Measurements from ENCODE around the gene PGBD1.
A peak's percentile ranks its signal among the peaks of the same experiment; 100 is the strongest.

PGBD1 gene, protein sequence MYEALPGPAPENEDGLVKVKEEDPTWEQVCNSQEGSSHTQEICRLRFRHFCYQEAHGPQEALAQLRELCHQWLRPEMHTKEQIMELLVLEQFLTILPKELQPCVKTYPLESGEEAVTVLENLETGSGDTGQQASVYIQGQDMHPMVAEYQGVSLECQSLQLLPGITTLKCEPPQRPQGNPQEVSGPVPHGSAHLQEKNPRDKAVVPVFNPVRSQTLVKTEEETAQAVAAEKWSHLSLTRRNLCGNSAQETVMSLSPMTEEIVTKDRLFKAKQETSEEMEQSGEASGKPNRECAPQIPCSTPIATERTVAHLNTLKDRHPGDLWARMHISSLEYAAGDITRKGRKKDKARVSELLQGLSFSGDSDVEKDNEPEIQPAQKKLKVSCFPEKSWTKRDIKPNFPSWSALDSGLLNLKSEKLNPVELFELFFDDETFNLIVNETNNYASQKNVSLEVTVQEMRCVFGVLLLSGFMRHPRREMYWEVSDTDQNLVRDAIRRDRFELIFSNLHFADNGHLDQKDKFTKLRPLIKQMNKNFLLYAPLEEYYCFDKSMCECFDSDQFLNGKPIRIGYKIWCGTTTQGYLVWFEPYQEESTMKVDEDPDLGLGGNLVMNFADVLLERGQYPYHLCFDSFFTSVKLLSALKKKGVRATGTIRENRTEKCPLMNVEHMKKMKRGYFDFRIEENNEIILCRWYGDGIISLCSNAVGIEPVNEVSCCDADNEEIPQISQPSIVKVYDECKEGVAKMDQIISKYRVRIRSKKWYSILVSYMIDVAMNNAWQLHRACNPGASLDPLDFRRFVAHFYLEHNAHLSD

DNA sequence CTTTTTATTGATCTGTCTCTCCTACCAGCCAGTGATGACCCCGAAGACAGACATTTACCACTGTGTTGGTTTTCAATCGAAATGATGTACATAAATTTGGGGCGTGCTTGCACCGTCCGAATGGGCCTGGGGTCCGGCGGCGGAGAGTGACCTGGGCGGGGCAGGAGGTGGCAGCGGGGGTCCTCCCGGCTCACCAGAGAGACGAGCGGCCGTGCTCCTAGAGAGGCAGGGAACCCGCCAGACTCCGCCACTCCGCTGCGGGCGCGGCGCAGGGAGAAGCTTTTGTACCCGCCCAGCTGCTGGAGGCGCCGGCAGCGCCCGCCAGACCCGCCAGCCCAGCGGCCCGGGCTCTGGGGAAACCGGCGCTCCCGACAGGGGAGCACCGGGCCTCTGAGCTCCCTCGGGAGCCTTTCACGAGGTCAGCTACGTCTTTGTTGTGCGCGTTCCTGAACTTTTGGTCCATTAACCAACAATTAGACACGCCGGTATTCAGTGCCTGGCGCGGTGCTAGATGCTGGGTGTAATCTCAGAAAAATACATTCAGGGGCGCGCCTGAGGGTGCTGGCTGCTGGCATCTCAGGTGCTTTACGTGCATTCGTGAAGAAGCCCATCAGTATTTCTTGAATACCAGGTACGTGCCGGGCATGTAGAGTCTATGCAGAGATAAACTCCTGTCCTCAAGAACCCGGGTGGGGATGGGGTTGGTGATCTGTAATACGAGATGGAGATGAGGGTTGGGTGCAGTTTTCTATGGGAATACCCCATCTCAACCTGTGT is at the start of gene PGBD1:
TSS of gene PGBD1 (plus strand) at position 285 of the 777 bp plus-strand sequence. CDS start 2,242 bp downstream, outside the sequence.
- DNase-seq, result peak; percentile 65 to 68

DNA sequence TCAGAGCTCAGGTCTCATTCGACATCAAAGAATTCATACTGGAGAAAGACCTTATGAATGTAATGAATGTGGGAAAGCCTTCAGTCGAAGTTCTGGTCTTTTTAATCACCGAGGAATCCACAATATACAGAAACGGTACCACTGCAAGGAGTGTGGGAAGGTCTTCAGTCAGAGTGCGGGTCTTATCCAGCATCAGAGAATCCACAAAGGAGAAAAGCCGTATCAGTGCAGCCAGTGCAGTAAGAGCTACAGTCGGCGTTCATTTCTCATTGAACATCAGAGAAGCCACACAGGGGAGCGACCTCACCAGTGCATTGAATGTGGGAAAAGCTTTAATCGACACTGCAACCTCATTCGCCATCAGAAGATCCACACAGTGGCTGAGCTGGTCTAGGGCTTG is 48.6 kb upstream of the PGBD1 start:
- no peak for DNase-seq

DNA sequence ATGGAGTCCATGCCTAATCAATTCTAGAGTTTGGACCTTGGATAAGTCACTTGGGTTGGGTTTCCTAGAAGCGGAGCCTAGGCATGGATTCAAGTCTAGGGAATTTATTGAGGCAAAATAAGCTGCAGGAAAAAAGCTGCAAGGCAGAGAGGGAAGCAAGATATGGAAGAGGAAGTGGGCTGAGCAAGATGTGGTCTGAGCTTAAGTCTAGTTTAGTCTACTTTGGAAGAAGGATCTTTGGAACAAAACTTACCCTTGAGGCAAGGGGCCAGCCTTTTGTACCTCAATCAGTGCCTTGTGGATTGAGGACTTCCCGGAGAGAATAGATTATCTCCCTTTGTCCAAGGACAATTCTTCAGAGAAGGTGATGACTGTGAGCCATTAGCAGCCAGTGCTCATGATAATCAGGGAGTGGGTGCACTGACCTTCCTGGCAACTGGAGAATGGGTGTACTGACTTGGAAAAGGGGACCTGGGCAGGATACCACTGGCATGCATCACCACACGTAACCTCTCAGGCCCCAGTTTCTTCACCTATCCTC is 45.4 kb upstream of the PGBD1 start:
- DNase-seq, result no peak

DNA sequence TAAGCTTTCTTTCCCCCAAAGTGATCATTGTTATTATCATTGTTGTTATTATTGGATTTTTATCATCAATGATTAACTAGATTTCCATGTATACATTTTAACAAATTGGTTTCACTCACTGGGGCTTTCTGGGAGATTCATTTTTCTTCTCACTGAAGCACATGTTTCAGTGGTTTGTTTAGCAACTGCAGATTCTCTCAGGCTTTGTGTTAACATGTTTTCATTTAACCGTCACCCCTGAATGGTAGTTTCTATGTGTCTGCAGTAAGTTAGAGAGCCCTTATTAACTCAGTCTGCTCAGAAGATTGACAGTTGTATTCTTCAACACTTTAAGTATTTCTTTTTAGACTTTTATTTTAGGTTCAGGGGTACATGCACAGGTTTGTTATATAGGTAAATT is 41.7 kb upstream of the PGBD1 start:
- no peak for DNase-seq

DNA sequence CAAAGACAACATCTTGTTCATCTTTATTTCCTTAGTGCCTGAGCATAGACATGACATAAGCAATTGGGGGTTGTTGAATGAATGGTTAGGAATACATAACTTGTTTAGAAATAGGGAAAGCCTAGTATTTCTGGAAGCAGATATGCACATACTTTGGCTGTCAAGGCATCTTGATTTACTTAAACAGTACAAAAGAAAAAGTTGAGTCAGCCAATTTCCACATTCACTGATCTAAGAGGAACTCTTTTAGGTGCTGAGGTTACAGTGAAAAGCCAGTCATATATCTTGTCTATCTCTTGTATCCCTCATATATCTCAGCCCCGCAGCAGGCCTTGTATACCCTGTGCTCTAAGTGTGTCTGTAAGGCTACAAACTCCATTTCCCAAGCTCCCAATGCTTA is 40.9 kb upstream of the PGBD1 start:
- DNase-seq, result no peak

DNA sequence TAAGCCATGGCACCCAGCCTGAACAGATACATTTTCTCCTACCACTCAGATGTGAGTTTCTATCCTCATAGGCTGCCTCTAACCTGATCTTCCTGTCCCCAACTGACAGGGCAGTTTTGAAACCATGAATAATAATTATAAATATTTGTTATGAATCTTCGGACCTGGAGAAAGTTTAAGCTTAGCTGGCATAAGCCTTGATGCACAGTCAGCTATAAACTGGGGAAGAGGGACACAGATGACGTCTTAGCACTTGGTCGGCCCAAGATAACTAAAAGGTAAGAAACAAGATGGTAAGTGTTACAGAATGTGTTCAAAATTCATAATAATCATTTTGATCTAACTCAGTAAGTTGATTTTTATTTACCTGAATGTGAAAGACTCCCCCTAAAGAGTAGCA is 37.4 kb upstream of the PGBD1 start:
- no peak for DNase-seq

DNA sequence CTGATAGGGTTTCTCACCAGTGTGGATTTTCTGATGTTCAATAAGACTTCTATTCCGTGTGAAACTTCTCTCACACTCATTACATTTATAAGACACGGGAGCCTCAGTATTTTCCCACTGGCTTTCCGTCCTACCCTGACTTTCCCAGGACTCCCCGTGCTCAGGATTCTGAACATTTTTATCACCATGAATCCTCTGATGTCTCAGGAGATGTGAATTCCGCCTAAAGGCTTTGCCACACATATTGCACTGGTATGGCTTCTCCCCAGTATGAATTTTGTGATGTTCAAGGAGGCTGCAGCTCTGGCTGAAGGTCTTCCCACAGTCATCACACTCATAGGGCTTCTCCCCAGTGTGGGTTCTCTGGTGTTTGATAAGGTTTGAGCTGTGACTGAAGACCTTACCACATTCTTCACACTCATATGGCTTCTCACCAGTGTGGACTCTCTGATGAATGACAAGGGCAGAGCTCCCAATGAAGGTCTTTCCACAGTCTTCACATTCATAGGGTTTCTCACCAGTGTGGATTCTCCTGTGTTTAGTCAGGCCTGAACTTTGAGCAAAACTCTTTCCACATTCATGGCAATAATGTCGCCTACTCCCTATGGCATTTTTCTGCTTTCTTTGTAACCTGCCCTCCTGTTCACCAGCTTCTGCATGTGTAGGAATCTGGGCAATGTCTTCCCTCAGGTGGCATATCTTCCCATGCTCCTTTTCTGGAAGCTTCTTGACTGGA is 36.0 kb upstream of the PGBD1 start:
- no peak for DNase-seq

DNA sequence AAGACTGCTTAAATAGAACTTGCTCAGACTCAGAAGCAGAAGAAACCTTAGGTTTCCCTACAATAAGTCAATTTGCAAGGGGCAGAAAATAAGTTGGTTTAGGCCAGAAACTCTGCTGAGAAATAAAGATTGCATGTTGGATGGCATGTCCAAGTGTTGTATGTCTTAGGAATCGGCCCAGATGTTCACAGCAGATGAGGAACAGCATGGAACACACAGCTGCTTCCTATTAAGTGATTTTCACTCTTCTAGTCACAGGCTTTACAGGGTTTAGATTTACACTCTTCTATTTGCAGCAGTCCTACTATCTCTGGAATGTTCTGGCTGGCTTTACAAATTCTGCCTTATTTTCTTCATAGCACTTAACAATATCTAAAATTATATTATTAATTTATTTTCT is 32.5 kb upstream of the PGBD1 start:
- no peak for DNase-seq

DNA sequence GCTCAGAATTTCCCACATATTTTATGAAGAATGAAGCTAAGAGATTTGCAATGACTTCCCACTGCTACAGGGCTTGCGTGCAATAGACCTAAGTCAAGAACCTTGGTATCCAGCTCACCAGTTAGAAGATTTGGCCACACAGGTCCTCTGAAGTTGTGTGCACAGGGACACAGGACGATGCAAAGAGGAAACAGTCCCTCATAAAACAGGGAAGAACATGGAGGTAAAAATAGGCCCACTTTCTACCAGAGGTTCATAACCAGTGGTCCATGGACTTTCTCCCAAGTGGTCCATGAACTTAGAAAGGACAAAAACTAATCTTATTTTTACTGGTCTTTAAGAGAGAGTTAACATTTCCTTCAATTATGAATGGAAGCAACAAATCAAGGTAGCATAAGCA is 30.6 kb upstream of the PGBD1 start:
- no peak for DNase-seq

DNA sequence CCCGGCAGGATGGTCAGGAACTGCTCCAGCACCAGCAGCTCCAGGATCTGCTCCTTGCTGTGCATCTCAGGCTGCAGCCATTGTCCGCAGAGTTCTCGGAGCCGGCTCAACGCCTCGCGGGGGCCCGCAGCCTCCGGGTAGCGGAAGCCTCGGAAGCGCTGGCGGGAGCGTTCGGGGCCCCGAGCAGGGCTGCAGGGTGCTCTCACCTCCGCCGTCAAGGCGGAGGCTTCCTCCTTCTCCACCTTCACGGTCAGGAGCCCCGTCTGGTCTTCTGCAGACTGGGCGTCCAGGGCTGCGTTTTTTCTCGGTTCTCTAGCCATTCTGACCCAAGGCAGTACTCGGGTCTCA is 29.7 kb upstream of the PGBD1 start:
- DNase-seq, result peak in 1 of 2 experiments; percentile 43

DNA sequence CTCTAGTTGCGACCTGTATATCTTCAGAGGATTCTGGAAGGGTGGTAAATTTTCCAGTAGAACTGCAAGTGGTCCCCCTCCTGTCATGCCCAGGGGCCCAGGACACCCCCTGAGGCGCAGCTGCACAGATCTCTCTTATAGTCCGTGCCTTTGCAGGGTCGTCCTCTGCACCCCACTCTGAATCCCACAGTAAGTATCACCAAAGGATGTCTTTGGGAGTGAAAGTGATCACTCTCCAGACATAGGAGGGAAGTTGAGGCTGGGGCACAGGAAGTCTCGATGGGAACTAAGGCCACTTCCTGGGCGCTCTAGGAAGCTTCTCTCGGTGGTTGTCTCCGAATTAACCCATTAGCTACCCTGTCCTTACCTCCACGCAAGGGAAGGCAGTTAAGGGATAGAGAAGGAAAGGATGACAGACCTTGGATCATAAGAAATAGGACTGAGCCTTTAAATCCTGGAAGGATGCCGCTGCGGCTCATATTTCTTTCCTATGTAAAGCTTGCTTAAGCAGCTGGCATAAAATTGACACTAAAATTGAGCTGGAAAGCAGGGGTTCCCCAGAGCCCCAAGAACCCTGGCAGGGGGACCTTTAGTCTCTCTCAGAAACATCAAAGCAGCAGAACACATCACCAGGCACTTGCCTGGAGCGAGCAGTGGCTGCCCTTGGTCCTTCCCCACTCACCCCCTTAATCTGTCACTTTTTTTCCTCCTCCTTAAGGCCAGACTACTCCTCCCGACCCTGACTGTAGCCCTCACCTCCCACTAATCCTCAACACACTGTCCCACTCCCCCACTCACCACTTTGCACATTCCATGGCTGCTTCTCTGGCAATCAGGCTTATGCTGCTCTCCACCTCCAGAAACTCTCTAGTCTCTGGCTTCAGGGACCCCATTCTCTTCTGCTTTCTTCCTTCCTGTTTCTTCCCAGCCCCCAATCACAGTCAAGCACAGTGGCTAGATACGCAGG is 29.1 kb upstream of the PGBD1 start, which contains the start of gene ZKSCAN4:
TSS of gene ZKSCAN4 (minus strand) at position 261 of the 967 bp plus-strand sequence. CDS start 289 bp downstream, outside the sequence.
- peak; percentile 81 to 87 for DNase-seq

DNA sequence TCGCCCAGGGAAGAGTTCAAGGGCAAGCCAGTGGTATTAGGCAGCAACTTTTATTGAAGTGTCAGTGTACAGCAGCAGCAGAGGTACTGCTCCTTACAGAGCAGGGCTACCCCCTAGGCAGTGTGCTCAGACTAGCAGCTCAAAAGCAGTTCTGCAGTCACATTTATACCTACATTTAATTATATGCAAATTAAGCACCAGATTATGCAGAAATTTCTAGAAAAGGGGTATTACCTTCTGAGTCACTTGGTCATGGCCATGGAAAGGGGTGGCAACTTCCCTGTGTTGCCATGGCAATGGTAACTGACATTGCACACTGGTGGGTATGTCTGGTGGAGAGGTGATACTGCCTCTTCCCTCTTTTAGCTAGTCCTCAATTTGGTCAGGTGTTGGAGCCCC is 27.3 kb upstream of the PGBD1 start:
- no peak for DNase-seq

DNA sequence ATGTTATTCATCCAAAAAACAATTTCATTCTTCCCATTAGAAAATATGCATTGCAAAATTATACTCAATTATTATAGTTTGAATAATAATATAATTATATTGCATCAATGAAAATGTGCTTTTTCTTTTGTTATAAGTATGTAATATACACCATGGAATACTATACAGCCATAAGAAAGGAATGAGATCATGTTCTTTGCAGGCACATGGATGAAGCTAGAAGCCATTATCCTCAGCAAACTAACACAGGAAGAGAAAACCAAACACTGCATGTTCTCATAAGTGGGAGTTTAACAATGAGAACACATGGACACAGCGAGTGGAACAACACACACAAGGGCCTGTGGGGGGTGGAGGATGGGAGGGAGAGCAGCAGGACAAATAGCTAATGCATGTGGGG is 24.3 kb upstream of the PGBD1 start:
- no peak for DNase-seq

DNA sequence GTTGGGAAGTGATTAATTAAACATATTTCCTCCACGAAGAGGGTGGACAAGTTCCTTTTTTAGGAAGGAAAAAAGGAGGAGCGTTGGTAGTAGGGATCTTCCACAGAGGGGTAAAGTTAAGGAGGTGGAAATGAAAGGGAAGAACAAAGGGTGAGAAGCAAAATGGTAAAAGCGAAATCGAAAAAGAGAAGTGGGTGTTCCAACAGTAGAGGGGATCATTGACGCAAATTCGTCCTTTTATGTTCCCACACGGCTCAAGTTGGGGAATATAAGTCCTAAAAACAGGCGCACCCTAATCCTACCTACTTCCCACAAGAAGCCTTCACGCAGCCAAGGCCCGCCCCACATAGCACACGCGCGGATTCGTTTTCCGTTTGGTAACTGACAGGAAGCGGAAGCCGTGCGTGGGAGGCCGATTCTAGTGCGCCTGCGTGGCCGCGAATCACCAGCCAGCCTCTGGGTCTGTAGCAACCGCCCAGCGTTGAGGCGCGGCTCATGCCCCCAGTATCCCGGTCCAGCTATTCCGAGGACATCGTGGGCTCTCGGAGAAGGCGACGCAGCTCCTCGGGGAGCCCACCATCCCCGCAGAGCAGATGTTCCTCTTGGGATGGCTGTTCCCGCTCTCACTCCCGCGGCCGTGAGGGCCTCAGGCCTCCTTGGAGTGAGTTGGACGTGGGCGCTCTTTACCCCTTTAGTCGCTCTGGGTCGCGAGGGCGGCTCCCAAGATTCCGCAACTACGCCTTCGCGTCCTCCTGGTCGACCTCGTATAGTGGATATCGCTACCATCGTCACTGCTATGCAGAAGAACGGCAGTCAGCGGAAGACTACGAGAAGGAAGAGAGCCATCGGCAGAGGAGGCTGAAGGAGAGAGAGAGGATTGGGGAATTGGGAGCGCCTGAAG is 22.2 kb upstream of the PGBD1 start, which contains the start of gene NKAPL:
TSS of gene NKAPL (plus strand) at position 421 of the 901 bp plus-strand sequence. CDS start at position 496, 75 bp downstream.
- peak; percentile 62 to 69 for DNase-seq

DNA sequence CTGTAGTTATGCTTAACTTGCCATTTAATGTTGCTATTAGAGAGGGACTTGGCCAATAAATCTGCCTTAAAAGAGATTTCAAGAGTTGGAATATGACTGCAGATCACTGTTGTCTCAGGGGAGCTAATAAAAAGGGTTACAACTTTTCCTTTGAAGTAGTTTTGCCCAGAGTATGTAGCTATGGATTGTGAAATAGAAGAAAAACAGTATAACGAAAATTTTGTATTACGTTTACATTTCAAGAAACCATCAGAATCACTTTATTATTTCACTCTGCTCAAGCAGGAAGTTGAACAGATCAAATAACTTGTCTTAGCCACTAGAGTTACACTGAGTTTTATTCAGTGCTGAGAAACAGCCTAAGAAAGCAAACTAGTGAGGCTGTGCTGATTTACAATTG is 17.4 kb upstream of the PGBD1 start:
- no peak for DNase-seq

DNA sequence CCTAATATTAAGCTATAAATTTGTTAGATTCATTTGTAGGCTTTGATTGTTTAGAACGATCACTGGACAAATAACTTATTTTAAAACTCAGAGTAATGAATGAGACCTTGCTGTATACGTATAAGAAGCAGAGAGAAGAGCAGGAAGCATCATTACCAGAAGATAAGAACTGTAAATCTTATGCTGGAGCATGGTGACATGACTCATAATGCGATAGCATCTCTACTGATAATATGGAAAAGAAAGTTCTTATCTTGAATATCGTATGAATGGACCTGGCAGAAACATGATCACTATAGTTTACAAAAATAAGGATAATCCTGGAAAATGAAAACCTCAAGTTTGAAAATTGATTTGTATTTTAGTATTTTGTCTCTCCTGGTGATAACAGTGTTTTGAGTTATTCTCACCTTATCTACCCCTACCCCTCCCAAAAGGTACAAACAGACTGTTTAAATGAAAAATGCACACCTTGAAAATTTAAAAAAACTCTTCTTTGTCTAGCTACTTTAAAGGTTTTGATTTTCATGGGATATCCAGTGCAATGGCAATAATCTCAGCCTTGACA is 16.5 kb upstream of the PGBD1 start:
- no peak for DNase-seq

DNA sequence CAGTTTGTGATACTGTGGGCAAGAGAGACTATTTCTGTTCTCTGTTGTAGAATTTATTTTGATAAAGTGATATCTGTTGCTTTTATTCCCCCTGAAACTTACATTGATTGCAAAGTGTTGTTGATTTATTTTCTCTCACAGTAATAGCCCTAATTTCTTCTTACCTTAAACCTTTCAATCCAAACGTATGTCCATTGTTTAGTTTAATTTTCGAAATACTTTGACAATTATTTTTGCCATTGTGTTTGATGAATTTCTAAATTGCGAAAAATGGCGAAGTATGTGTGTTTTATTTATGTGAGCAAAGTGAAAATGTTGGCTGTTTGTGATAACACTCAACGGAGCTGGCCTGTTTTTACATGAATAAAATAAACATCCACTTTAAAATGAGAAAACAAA is 14.8 kb upstream of the PGBD1 start:
- no peak for DNase-seq

DNA sequence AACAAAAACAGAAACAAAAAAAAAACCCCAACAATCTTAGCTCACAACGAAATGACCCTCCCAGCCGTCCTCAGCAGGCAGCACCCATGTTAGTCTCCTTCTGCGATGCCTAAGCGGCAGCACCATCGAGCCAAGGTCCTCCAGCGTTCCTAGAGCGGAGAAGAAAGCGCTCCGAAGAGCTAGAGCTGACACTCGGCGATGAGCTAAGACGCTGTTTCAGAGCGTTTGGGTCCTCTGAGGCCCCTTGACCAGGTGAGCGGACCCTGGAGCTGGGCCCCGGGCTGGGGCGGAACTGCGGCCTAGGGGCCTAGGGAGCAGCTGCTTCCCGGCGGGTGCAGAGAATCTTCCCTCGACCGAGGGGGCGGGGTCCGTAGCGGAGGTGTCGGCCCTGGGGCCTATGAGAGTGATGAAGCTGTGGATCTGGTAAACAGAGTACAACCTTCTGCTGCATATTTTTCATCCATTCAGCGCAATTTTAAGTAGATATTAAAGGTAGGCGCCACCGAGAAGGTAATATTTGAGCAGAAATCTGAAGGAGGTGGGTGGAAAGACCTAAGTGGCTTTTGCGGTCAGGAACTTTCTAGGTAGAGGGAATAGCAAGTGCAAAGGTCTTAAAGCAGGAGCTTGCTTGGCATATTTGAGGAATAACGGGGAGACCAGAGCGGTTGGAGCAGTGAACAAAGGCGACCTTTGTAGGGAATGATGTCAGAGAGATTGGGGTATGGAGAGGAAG is 14.2 kb upstream of the PGBD1 start, which contains the start of gene ZSCAN26:
TSS of gene ZSCAN26 (plus strand) at position 182 of the 733 bp plus-strand sequence. CDS start 4,777 bp downstream, outside the sequence.
- DNase-seq, result peak; percentile 83 to 86

DNA sequence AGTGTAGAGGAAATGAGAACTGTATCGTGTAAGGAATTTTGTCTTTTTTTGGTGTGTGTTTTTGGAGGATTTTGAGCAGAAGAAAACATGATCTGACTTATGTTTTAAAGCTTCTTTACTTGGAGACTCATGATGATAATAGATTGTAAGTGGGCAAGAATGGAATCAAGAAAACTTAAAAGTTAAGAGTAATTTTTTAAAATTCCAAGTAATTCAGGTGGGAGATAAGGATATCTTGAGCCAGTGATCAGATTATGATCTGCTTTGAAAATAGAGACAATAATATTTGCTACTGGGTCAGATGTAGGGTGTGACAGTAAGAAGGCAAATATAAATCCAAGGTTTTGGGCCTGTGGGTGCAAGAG is 13.7 kb upstream of the PGBD1 start:
- no peak for DNase-seq

Data from activated CD4-positive, alpha-beta T cell treated with anti-CD3 and anti-CD28 coated beads, Interleukin-2, amount 50 U/mL, for 48 hours (primary cell).